ENCODE results near the gene GRK4. TPM values are rescaled to one million over a fixed set of nuclear protein-coding genes. Genes with fewer than 3 reads are reported as not detected.

GRK4 gene
- total RNA-seq, 1 donor from 2014 or later = 10.5 TPM

DNA sequence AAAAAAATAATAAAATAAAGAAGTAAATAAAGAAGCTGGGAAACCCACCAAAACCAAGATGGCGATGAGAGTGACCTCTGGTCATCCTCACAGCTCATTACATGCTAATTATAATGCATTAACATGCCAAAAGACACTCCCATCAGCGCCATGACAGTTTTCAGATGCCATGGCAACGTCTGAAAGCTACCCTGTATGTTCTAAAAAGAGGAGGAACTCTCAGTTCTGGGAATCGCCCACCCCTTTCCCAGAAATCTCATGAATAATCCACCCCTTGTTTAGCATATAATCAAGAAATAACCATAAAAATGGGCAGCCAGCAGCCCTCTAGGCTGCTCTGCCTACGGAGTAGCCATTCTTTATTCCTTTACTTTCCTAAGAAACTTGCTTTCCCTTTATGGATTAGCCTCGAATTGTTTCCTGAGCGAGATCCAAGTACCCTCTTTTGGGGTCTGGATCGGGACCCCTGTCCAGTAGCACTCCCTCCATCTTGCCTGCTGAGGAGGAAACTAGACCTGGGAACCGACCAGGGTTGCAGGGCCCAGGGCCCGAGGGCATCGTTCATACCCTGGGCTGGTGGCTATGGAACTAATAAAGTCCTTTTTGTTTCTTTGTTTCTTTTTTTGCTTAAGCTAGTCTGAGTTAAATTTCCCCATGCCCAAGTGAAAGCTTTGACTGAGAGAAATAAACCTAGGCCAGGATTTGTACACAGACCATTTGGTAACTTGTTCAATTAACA lies 80.1 kb downstream of the GRK4 start:
- peaks cover 3% of the 10 kb centered on the region for H3K4me1 Mint-ChIP-seq (ENCODE audit: unreplicated experiment)
- H3K4me3 Mint-ChIP-seq (ENCODE audit: unreplicated experiment) = no peak overlapping the region
- H3K27me3 Mint-ChIP-seq (ENCODE audit: unreplicated experiment) = peaks cover 26% of the 10 kb centered on the region
- DNase-seq (ENCODE audit: extremely low spot score, unreplicated experiment) = no peak
- no peaks in the 10 kb centered on the region for H3K36me3 Mint-ChIP-seq (ENCODE audit: unreplicated experiment)
- H3K9me3 Mint-ChIP-seq (ENCODE audit: unreplicated experiment) = no peaks in the 10 kb centered on the region
- no peak for TF ChIP-seq CTCF (IDR thresholded peaks at IDR 0.05)
- no peak overlapping the region for H3K27ac Mint-ChIP-seq (ENCODE audit: unreplicated experiment)

- H3K36me3 Mint-ChIP-seq (ENCODE audit: unreplicated experiment) = no peaks in the 10 kb centered on the region
- no peaks in the 10 kb centered on the region for H3K9me3 Mint-ChIP-seq (ENCODE audit: unreplicated experiment)
- H3K27me3 Mint-ChIP-seq (ENCODE audit: unreplicated experiment) = peaks cover 42% of the 10 kb centered on the region
- DNase-seq (ENCODE audit: extremely low spot score, unreplicated experiment) = no peak
- H3K4me3 Mint-ChIP-seq (ENCODE audit: unreplicated experiment) = no peak overlapping the region
- no peak for TF ChIP-seq CTCF (IDR thresholded peaks at IDR 0.05)
- H3K4me1 Mint-ChIP-seq (ENCODE audit: unreplicated experiment) = peaks cover 3% of the 10 kb centered on the region
- no peak overlapping the region for H3K27ac Mint-ChIP-seq (ENCODE audit: unreplicated experiment)
Observed at GRCh38 chr4:3044870-3045819, 81.8 kb downstream of the GRK4 start.

GRCh38 chr4:3046162-3046561 lies 82.8 kb downstream of the GRK4 start:
- no peak for TF ChIP-seq CTCF (IDR thresholded peaks at IDR 0.05)
- H3K36me3 Mint-ChIP-seq (ENCODE audit: unreplicated experiment) = no peaks in the 10 kb centered on the region
- no peak overlapping the region for H3K4me3 Mint-ChIP-seq (ENCODE audit: unreplicated experiment)
- H3K27me3 Mint-ChIP-seq (ENCODE audit: unreplicated experiment) = peaks cover 49% of the 10 kb centered on the region
- DNase-seq (ENCODE audit: extremely low spot score, unreplicated experiment) = no peak
- H3K9me3 Mint-ChIP-seq (ENCODE audit: unreplicated experiment) = no peaks in the 10 kb centered on the region
- peaks cover 3% of the 10 kb centered on the region for H3K4me1 Mint-ChIP-seq (ENCODE audit: unreplicated experiment)
- no peak overlapping the region for H3K27ac Mint-ChIP-seq (ENCODE audit: unreplicated experiment)

DNA sequence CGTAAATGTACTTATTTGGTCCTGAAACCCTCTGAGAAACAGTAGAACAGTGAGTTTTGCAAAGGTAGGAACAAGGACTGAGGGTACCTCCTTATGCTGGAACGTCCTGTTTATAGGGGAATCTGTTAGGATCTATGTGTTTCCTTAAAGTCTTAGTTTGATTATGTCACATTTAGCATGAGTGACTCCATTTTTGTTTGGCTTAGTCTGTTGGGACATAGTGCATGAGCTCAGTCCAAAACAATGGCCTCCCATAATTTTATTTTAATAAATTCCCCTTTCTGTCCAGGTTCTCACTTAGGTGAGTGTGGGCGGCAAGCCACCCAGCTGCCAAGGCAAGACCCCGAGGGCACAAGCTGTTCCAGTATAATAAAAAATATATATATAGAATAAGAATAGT lies 83.3 kb downstream of the GRK4 start:
- Mint-ChIP-seq H3K4me1 (ENCODE audit: unreplicated experiment) (peaks cover 3% of the 10 kb centered on the region), H3K9me3 (ENCODE audit: unreplicated experiment) (no peaks in the 10 kb centered on the region), H3K27me3 (ENCODE audit: unreplicated experiment) (peaks cover 54% of the 10 kb centered on the region), H3K27ac (ENCODE audit: unreplicated experiment) (no peak overlapping the region), H3K36me3 (ENCODE audit: unreplicated experiment) (no peaks in the 10 kb centered on the region), H3K4me3 (ENCODE audit: unreplicated experiment) (no peak overlapping the region)
- DNase-seq (ENCODE audit: extremely low spot score, unreplicated experiment) = no peak
- no peak for TF ChIP-seq CTCF (IDR thresholded peaks at IDR 0.05)

Data from osteocyte (in vitro differentiated cells).